K562 (cell line): ENCODE results near the gene SIRT7. TPM values are rescaled to one million over a fixed set of nuclear protein-coding genes. Genes with fewer than 3 reads are reported as not detected.

Experiments used
- DEAF1 ChIP-seq: fragments of 450-650 bp; formaldehyde crosslinking; IDR thresholded peaks from 2 replicates; pipeline ENCODE4 v1.4.0; 2020; ENCODE audit warnings: mild to moderate bottlenecking, moderate library complexity
- FOXJ2 ChIP-seq: fragments of 200-800 bp; sonication (Bioruptor generic); IDR thresholded peaks from 2 replicates; pipeline ENCODE4 v1.6.1; 2016; ENCODE audit warnings: missing genetic modification characterization, missing compliant biosample characterization
- GABPB1 ChIP-seq: sonication (generic); formaldehyde crosslinking; IDR thresholded peaks from 2 replicates; pipeline ENCODE4 v1.8.0; 2022; ENCODE audit warnings: mild to moderate bottlenecking, missing genetic modification reagents
- GTF2A2 ChIP-seq: IDR thresholded peaks from 2 replicates; pipeline ENCODE4 v1.6.1; 2016; ENCODE audit warnings: mild to moderate bottlenecking, missing genetic modification characterization, missing compliant biosample characterization
- IFI16 ChIP-seq: fragments of 250-450 bp; sonication (Bioruptor Pico); IDR thresholded peaks from 2 replicates; pipeline ENCODE4 v2.1.2; 2022; ENCODE audit warnings: mild to moderate bottlenecking, inconsistent platforms
- KDM5B ChIP-seq: fragments of 200-600 bp; sonication (generic); IDR thresholded peaks from 2 replicates; pipeline ENCODE4 v1.6.1; 2012; ENCODE audit warnings: low read depth, mild to moderate bottlenecking, moderate library complexity, low read length, control low read depth, inconsistent platforms; ENCODE audit not compliant: insufficient replicate concordance
- NR1H2 ChIP-seq: sonication (generic); formaldehyde crosslinking; IDR thresholded peaks from 2 replicates; pipeline ENCODE4 v1.4.0; 2020; ENCODE audit warnings: mild to moderate bottlenecking, missing genetic modification reagents
- SMAD1 ChIP-seq: fragments of 150-350 bp; IDR thresholded peaks from 2 replicates; pipeline ENCODE4 v1.6.1; 2014; ENCODE audit warnings: low read length, low read depth; ENCODE audit not compliant: partially characterized antibody
- TRIM28 ChIP-seq: fragments of 450-650 bp; IDR thresholded peaks from 2 replicates; pipeline ENCODE4 v1.6.1; 2017
- U2AF2 ChIP-seq: fragments of 200-400 bp; formaldehyde crosslinking; optimal IDR thresholded peaks from 2 replicates; pipeline ENCODE3; 2017; ENCODE audit warnings: low read depth, mild to moderate bottlenecking, low read length
- ZNF197 ChIP-seq: fragments of 200-800 bp; sonication (Bioruptor generic); IDR thresholded peaks from 2 replicates; pipeline ENCODE4 v1.6.1; 2016; ENCODE audit warnings: low read depth, missing genetic modification characterization, missing compliant biosample characterization
- ZNF318 ChIP-seq, 2 experiments: fragments of 450-650 bp; IDR thresholded peaks; 2 replicates each; pipeline ENCODE4 v1.6.1; 2016; ENCODE audit warnings: mild to moderate bottlenecking in 2 of 2, borderline replicate concordance in 1 of 2, low read depth in 1 of 2, moderate library complexity in 1 of 2
- polyA plus RNA-seq, 8 experiments: library from polyadenylated mRNA; depleted of rRNA in 4 of 8; stranded (reverse) in 5 of 8; unstranded in 3 of 8; fragments of >200 nt; fragmentation: Nextera tagmentation in 2 of 8; fragmentation: Illumina TruSeq in 1 of 8; extraction: Ambion mirVana in 2 of 8; extraction: Trizol in 1 of 8; gene quantifications; 2 replicates each; pipeline versions ENCODE4 v1.2.1 to v1.2.3, GENCODE V29; 2011 to 2014; ENCODE audit warnings: inconsistent platforms in 1 of 8, missing spikeins in 1 of 8
- total RNA-seq, 7 experiments: library from RNA; depleted of rRNA in 6 of 7; stranded (reverse); fragments of >200 nt in 6 of 7; fragmentation: Illumina TruSeq in 2 of 7; extraction: Trizol in 2 of 7; gene quantifications; 2 replicates each; pipeline versions ENCODE4 v1.2.1 to v1.2.3, GENCODE V29; 2011 to 2021; ENCODE audit warnings: low replicate concordance in 1 of 7

Gene SIRT7
- total and polyA plus RNA-seq, 9 of the 15 experiments (the other 6 are each of a cell fraction or from before 2014, with no cell fraction given), result 1.6 to 54.8 (median 20.3) TPM

- TF ChIP-seq KDM5B, result peak; percentile 26
- no peak for TF ChIP-seq SMAD1
- no peak for TF ChIP-seq ZNF318 (IDR thresholded peaks at IDR 0.05; ENCODE audit: borderline replicate concordance in 1 of 2, low read depth in 1 of 2)
- no peak for TF ChIP-seq GTF2A2 (tag)
- no peak for TF ChIP-seq FOXJ2 (tag)
- no peak for TF ChIP-seq TRIM28
- no peak for TF ChIP-seq GABPB1 (CRISPR knock-in tag)
- TF ChIP-seq NR1H2 (CRISPR knock-in tag), result no peak
- TF ChIP-seq U2AF2, result no peak
- TF ChIP-seq IFI16, result no peak
- no peak for TF ChIP-seq ZNF197 (CRISPR knock-in tag)
- TF ChIP-seq DEAF1 (CRISPR knock-in tag), result no peak
- TF ChIP-seq, all 486 proteins: peak for 13
Observed at GRCh38 chr17:81899514-81900166, 18.3 kb downstream of the SIRT7 start (continued).
